ENCODE data around the gene METTL8. TPM values are rescaled to one million over a fixed set of nuclear protein-coding genes. Genes with fewer than 3 reads are reported as not detected.

Gene METTL8
- total RNA-seq, 1 experiment from 2014 or later = 34.4 TPM

GRCh38 chr2:171407030-171407675 lies 26.6 kb downstream of the METTL8 start:
- Histone ChIP-seq H3K9ac (ENCODE audit: low read length) (no peak overlapping the region), H3K36me3 (ENCODE audit: control insufficient read depth in 1 of 2, insufficient read depth in 2 of 2, low read length in 2 of 2) (peaks cover 0 to 7% of the 10 kb centered on the region in 2 experiments; a peak in 1 of 4 replicates), H3K4me3 (replicated peaks in 1 of 2; ENCODE audit: low read depth in 1 of 2, low read length in 2 of 2) (no peak overlapping the region), H4K20me1 (ENCODE audit: insufficient read depth) (no peaks in the 10 kb centered on the region), H3K79me2 (ENCODE audit: insufficient read depth, low read length) (peaks cover 84% of the 10 kb centered on the region), H3K9me2 (ENCODE audit: insufficient read depth) (no peaks in the 10 kb centered on the region), H3K4me1 (ENCODE audit: control insufficient read depth in 1 of 2, insufficient read depth in 2 of 2, low read length in 2 of 2) (peaks cover 0 to 17% of the 10 kb centered on the region in 2 experiments; a peak in 2 of 4 replicates), H3K4me2 (ENCODE audit: low read length) (no peak overlapping the region), H3K27me3 (ENCODE audit: insufficient read depth, low read length) (no peaks in the 10 kb centered on the region), H3K27ac (ENCODE audit: low read depth, low read length) (no peak overlapping the region), H2AFZ (ENCODE audit: low read depth, low read length, poor library complexity, severe bottlenecking) (no peak overlapping the region), H3K9me3 (ENCODE audit: control insufficient read depth in 1 of 2, insufficient read depth in 1 of 2, low read depth in 1 of 2, low read length in 2 of 2) (0 out of 4 replicates have a peak, but pooled peaks cover 0 to under 1% of the 10 kb centered on the region in 2 experiments)
- no peak for ATAC-seq
- POLR2A ChIA-PET = no interaction called here
- CTCF ChIA-PET = interaction anchor here (1.1 to 1.9 kb wide), 2 partner anchors 9 kb away, joined by 5 to 7 read pairs; no protein-coding TSS in a partner anchor
- RAD21 ChIA-PET (ENCODE audit: low non-redundant PET in 1 of 2, low total read pairs in 2 of 2, uncharacterized antibody in 2 of 2, unreplicated experiment in 2 of 2) = no interaction called here
- TF ChIP-seq POLR2AphosphoS5 (IDR thresholded peaks at IDR 0.05; ENCODE audit: low read depth, low read length) = no peak
- no peak for TF ChIP-seq ELF1 (IDR thresholded peaks at IDR 0.05; ENCODE audit: borderline replicate concordance, low read depth)
- no peak for TF ChIP-seq YY1 (IDR thresholded peaks at IDR 0.05; ENCODE audit: extremely low read depth, insufficient replicate concordance, low read depth, low read length)
- no peak for TF ChIP-seq EGR1 (IDR thresholded peaks at IDR 0.05; ENCODE audit: low read depth)
- no peak for TF ChIP-seq REST (IDR thresholded peaks at IDR 0.05; ENCODE audit: low read depth)
- TF ChIP-seq ZFX (IDR thresholded peaks at IDR 0.05) = no peak
- TF ChIP-seq MAX (IDR thresholded peaks at IDR 0.05) = no peak
- no peak for TF ChIP-seq ATF3 (IDR thresholded peaks at IDR 0.05)
- TF ChIP-seq CTCF (IDR thresholded peaks at IDR 0.05 in 2 of 3, conservative IDR thresholded peaks at IDR 0.05 in 1 of 3; ENCODE audit: borderline replicate concordance in 1 of 3, insufficient read depth in 1 of 3, low read depth in 2 of 3, low read length in 2 of 3) = no peak
- no peak for TF ChIP-seq EZH2 (IDR thresholded peaks at IDR 0.05)
- TF ChIP-seq RAD21 (IDR thresholded peaks at IDR 0.05; ENCODE audit: low read depth) = no peak
- intact Hi-C loops (cut with micrococcal nuclease) = no loop called here
- no peak for DNase-seq (ENCODE audit: low read depth, low spot score)
- BruUV-seq (replicated peaks) = no TSS peak

Data from HCT116 (cell line).